SK-N-MC (cell line): ENCODE results near the gene TAS2R60.

Experiments
- EZH2 ChIP-seq: fragments of 200-600 bp; sonication (generic); IDR thresholded peaks from one replicate; pipeline ENCODE4 v1.6.1; 2017; ENCODE audit warnings: antibody characterized with exemption
- POLR2AphosphoS5 ChIP-seq: IDR thresholded peaks from 2 replicates; pipeline ENCODE4 v1.6.1; 2012; ENCODE audit warnings: mild to moderate bottlenecking, low read depth, low read length, borderline replicate concordance

DNA sequence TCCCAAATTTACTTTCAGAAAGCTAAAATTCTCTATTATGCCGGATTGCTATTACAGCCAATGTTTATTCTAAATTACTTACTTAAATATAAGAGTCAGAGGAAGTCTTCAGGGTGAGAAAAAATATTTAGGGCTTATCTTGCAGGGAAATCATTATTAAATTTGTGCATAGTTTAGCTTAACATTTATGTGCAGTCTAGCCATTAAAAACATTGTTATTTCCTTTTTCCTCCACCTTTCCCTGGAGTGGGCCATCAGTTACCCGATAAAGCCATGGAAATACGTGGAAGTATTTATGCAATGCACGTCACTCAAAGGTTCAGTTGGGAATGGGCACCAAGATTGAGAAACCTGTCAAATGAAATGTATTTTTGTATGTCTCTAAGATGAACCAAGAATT, 9.5 kb upstream of the TAS2R60 start:
- no peak for TF ChIP-seq EZH2
- TF ChIP-seq POLR2AphosphoS5: no peak
